ENCODE results near the gene MSRB1. TPM values are rescaled to one million over a fixed set of nuclear protein-coding genes. Genes with fewer than 3 reads are reported as not detected.

The MSRB1 gene
- total and polyA plus RNA-seq, 10 donors: 31.1 to 114 (median 57.2) TPM

DNA sequence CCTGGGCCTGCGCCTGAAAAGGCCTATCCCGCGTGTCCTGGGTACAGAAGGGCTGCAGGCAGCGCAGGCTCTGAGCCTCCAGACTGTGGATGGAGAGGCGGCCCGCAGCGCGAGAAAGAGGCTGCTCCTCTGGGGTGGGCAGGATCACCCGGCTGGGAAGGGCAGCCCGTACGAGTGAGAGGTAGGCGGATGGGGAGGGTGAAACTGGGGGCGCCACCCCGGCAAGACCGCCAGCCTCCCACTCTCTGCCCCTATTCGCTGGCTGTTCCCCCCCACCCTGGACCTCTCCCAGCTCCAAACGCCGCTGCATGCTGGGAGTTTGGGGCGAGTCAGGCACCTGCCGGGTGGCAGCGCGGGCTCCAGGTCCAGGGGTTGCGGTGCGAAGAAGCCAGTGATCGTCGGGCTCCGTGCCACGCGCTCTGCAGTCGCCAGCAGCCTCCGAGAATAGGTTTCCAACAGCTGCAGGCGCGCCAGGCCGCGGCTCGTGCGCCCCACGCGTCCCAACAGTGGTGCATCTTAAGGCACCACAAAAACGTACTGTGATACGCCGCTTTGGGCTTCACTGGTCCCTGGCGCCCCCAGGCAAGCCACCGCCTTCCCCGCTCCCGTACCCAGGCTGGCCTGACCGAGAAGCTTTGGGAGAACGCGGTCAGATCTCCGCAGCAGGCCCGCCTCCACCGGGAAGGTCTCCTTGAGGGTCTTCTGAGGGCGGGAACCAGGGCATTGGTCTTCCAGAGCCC, 37.2 kb upstream of the MSRB1 start:
- intact Hi-C loops (cut with DNase I; ENCODE audit: low total_unique reads): no loop called here
- H3K4me3 ChIP-seq: no peak overlapping the region
- H3K4me1 ChIP-seq: peaks cover 13 to 46% (median 29%) of the 10 kb centered on the region in 6 donors
- no peaks in the 10 kb centered on the region for H3K9me3 ChIP-seq
- 7 to 17% (median 8%) methylated on average over 13 to 53 of the region's 53 CpGs for whole genome bisulfite sequencing, 5 donors
- TF ChIP-seq POLR2AphosphoS5 (IDR thresholded peaks at IDR 0.05) (peak in 2 of 3 donors; percentile 21 to 53), POLR2A (IDR thresholded peaks at IDR 0.05) (no peak)
- no peak for DNase-seq
- no peak overlapping the region for H3K27ac ChIP-seq
- peaks cover 3 to 85% (median 41%) of the 10 kb centered on the region in 7 donors for H3K27me3 ChIP-seq (replicated peaks in 1 of 7)
- peaks cover 21 to 45% (median 39%) of the 10 kb centered on the region in 6 donors for H3K36me3 ChIP-seq

DNA sequence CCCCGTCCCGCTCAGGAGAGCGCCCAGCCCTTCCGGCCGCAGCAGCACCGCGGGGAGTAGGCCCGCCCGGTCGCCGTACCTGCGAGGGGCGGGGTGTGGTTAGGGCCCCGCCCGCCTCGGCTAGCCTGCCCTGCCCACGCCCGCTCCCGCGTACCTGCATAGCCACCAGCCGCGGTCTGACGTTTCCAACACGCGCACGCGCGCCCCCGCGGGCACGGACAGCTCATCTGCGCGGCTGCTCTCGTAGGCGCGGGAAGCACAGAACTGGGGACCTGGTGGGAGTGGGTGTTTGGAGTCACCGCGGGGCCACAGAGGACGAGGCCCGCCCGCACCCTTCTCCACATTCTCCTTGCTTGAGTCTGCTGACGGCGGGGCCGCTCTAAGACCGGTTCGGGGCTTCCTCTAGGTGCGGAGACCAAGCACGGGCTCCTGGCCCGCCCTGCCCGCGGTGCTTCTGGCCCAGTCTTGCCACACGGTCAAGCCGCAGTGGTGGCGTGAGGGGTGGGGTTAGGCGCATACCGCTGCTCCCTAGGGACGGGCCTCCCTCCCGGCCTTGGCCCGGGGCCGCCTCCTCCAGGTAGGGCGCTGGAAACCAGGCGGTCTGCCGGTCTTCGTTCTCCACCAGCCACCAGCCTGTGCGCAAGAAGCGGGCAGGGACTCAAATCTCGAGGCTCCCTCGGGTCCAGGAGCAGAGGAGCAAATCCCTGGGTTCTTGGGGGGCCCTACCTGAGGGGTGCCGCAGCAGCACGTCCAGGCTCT, 36.5 kb upstream of the MSRB1 start:
- H3K27ac ChIP-seq: no peak overlapping the region
- H3K27me3 ChIP-seq (replicated peaks in 1 of 7): peaks cover 3 to 93% (median 41%) of the 10 kb centered on the region in 7 donors
- no peak for DNase-seq
- peaks cover 5 to 39% (median 21%) of the 10 kb centered on the region in 6 donors for H3K4me1 ChIP-seq
- intact Hi-C loops (cut with DNase I; ENCODE audit: low total_unique reads): no loop called here
- WGBS, 5 donors: 9 to 32% (median 24%) methylated on average over 12 to 70 of the region's 70 CpGs
- peak in 2 of 3 donors; percentile 38 to 49 for TF ChIP-seq POLR2AphosphoS5 (IDR thresholded peaks at IDR 0.05)
- TF ChIP-seq, protein P1, sequence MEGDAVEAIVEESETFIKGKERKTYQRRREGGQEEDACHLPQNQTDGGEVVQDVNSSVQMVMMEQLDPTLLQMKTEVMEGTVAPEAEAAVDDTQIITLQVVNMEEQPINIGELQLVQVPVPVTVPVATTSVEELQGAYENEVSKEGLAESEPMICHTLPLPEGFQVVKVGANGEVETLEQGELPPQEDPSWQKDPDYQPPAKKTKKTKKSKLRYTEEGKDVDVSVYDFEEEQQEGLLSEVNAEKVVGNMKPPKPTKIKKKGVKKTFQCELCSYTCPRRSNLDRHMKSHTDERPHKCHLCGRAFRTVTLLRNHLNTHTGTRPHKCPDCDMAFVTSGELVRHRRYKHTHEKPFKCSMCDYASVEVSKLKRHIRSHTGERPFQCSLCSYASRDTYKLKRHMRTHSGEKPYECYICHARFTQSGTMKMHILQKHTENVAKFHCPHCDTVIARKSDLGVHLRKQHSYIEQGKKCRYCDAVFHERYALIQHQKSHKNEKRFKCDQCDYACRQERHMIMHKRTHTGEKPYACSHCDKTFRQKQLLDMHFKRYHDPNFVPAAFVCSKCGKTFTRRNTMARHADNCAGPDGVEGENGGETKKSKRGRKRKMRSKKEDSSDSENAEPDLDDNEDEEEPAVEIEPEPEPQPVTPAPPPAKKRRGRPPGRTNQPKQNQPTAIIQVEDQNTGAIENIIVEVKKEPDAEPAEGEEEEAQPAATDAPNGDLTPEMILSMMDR (IDR thresholded peaks at IDR 0.05 in 8 of 11, conservative IDR thresholded peaks at IDR 0.05 in 3 of 11): no peak
- peak overlapping the region in 1 of 8 donors; percentile 1 for H3K4me3 ChIP-seq
- no peaks in the 10 kb centered on the region for H3K9me3 ChIP-seq
- H3K36me3 ChIP-seq: peaks cover 23 to 52% (median 46%) of the 10 kb centered on the region in 6 donors

DNA sequence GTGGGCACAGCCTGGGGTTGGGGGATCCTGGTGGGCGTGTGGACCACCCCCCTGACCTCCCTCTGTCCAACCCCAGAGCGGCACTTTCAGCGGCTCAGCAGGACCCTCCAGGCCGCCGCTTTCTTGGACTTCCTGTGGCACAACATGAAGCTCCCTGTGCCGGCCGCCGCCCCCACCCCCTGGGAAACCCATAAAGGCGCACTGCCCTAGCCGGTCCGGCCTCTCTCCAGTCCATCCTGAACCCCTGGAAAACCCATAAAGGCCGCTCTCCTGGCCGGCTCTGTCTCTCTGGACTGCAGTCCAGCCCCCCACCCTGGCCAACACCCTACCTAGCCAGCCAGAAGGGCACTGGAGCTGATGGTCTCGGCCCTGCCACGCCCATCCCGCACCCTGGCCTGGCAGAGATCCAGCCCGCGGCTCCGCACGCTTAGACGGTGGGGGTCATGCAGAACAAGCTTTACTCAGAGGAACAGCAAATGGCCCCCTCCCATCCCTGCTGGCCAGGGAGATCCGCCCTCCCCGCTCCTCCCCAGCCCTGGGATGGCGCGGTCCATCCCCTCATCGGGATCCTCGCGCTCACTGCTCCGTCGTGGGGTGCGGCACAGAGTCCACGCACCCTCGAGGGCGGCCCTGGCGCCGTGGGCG, 35.6 kb upstream of the MSRB1 start:
- H3K36me3 ChIP-seq: peaks cover 23 to 60% (median 52%) of the 10 kb centered on the region in 6 donors

DNA sequence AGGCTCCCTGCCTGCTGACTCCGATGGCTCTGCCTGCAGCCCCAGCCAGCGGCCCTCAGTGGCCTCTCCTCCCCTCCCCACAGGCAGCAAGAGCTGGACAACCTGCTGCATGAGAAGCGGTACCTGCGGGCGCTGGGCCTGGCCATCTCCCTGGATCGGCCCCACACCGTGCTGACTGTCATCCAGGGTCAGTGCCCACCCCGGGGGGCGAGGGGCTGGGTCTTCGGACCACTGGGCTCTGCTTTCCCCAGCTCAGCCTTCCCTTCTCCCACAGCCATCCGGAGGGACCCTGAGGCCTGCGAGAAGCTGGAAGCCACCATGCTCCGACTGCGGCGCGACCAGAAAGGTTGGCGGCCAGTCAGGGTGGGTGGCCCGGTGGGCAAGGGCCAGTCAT, 34.9 kb upstream of the MSRB1 start:
- no peak overlapping the region for H3K27ac ChIP-seq
- intact Hi-C loops (cut with DNase I; ENCODE audit: low total_unique reads): no loop called here
- H3K36me3 ChIP-seq: peaks cover 23 to 63% (median 52%) of the 10 kb centered on the region in 6 donors
- no peaks in the 10 kb centered on the region for H3K9me3 ChIP-seq
- H3K4me1 ChIP-seq: peaks cover 7 to 41% (median 20%) of the 10 kb centered on the region in 6 donors
- H3K27me3 ChIP-seq (replicated peaks in 1 of 7): peaks cover 3 to 94% (median 41%) of the 10 kb centered on the region in 7 donors
- TF ChIP-seq, protein P1 (IDR thresholded peaks at IDR 0.05 in 8 of 11, conservative IDR thresholded peaks at IDR 0.05 in 3 of 11): no peak
- TF ChIP-seq POLR2AphosphoS5 (IDR thresholded peaks at IDR 0.05) (no peak), POLR2A (IDR thresholded peaks at IDR 0.05) (no peak)
- DNase-seq: no peak
- no peak overlapping the region for H3K4me3 ChIP-seq
- WGBS, 5 donors: 94 to 99% (median 97%) methylated on average over 14 to 18 of the region's 18 CpGs

More for the DNA sequence above, 35.6 kb upstream of the MSRB1 start:
- Histone ChIP-seq H3K9me3 (no peaks in the 10 kb centered on the region), H3K4me1 (peaks cover 6 to 41% (median 20%) of the 10 kb centered on the region in 6 donors), H3K27ac (no peak overlapping the region), H3K27me3 (replicated peaks in 1 of 7) (peaks cover 3 to 100% (median 41%) of the 10 kb centered on the region in 7 donors), H3K4me3 (no peak overlapping the region)
- intact Hi-C loops (cut with DNase I; ENCODE audit: low total_unique reads): no loop called here
- WGBS, 5 donors: 77 to 90% (median 88%) methylated on average over 29 to 37 of the region's 37 CpGs
- TF ChIP-seq POLR2AphosphoS5 (IDR thresholded peaks at IDR 0.05) (no peak), POLR2A (IDR thresholded peaks at IDR 0.05) (no peak)
- TF ChIP-seq, protein P1 (IDR thresholded peaks at IDR 0.05 in 8 of 11, conservative IDR thresholded peaks at IDR 0.05 in 3 of 11): no peak
- DNase-seq: no peak

All from spleen (tissue), 11 donors.